Common myeloid progenitor, CD34-positive (primary cell): ENCODE results near the gene HSPA5.
"Not testable (repeated sequence)": the region's sequence is repeated elsewhere in the genome, so short reads cannot be mapped to it uniquely, and the experiment has no call there.

Source experiments
- CTCF ChIA-PET: fragments of 350-600 bp; sonication (Branson Sonifier 250); formaldehyde crosslinking; loops from one replicate; lab custom pipeline; 2021; ENCODE audit warnings: antibody characterized with exemption; lab: Charles Lee
- POLR2A ChIA-PET: fragments of 350-600 bp; sonication (Branson Sonifier 250); formaldehyde crosslinking; loops from one replicate; lab custom pipeline; 2021; ENCODE audit warnings: antibody characterized with exemption; lab: Charles Lee
- DNase-seq, 3 donors: peaks; one replicate each; pipeline versions ENCODE4 v3.0.0 to v3.0.0-alpha.2; 2013
- H3K27ac ChIP-seq, 2 experiments: 1 replicate in 1 of 2; 2 replicates in 1 of 2; pipeline ENCODE4 v1.7.0; 2013; ENCODE audit warnings: inconsistent platforms in 2 of 2, low read length in 2 of 2, mild to moderate bottlenecking in 2 of 2, low read depth in 1 of 2, moderate library complexity in 1 of 2; ENCODE audit not compliant: severe bottlenecking in 2 of 2, insufficient read depth in 1 of 2, poor library complexity in 1 of 2
- H3K27me3 ChIP-seq, 5 experiments: replicated peaks in 2 of 5; 1 replicate in 3 of 5; 2 replicates in 2 of 5; pipeline versions ENCODE4 v1.6.1 to v1.7.0; 2013; ENCODE audit warnings: low read length in 4 of 5, mild to moderate bottlenecking in 2 of 5, moderate library complexity in 2 of 5, inconsistent platforms in 1 of 5; ENCODE audit not compliant: insufficient read depth in 5 of 5, control insufficient read depth in 4 of 5
- H3K36me3 ChIP-seq, 4 experiments: 1 replicate in 2 of 4; 2 replicates in 2 of 4; pipeline versions ENCODE4 v1.6.1 to v1.7.0; 2013; ENCODE audit warnings: low read length in 3 of 4, control low read depth in 1 of 4, mild to moderate bottlenecking in 1 of 4; ENCODE audit not compliant: control insufficient read depth in 4 of 4, insufficient read depth in 4 of 4
- H3K4me1 ChIP-seq, 4 experiments: 1 replicate in 3 of 4; 2 replicates in 1 of 4; pipeline versions ENCODE4 v1.6.1 to v1.7.1; 2013; ENCODE audit warnings: low read length in 3 of 4, mild to moderate bottlenecking in 3 of 4, control low read depth in 1 of 4, inconsistent platforms in 1 of 4, moderate library complexity in 1 of 4; ENCODE audit not compliant: control insufficient read depth in 4 of 4, insufficient read depth in 4 of 4; ENCODE audit errors: control extremely low read depth in 1 of 4
- H3K4me3 ChIP-seq, 7 experiments: 1 replicate in 4 of 7; 2 replicates in 3 of 7; pipeline versions ENCODE4 v1.5.1 to v1.7.0; 2013; ENCODE audit warnings: mild to moderate bottlenecking in 7 of 7, low read length in 6 of 7, moderate library complexity in 6 of 7, inconsistent platforms in 2 of 7, low read depth in 2 of 7, control low read depth in 1 of 7; ENCODE audit not compliant: insufficient read depth in 4 of 7, control insufficient read depth in 1 of 7; ENCODE audit errors: extremely low read depth in 1 of 7
- H3K9me3 ChIP-seq, 5 experiments: 1 replicate in 4 of 5; 2 replicates in 1 of 5; pipeline versions ENCODE4 v1.6.1 to v1.7.1; 2013; ENCODE audit warnings: low read length in 4 of 5, mild to moderate bottlenecking in 2 of 5, inconsistent platforms in 1 of 5, low read depth in 1 of 5, moderate library complexity in 1 of 5; ENCODE audit not compliant: control insufficient read depth in 4 of 5, insufficient read depth in 2 of 5; ENCODE audit errors: control extremely low read depth in 1 of 5
- WGBS: methylation state at CpG from one replicate; pipeline ENCODE4 v1.1.5; 2013; ENCODE audit not compliant: insufficient coverage; 5-methylcytosine and 5-hydroxymethylcytosine counted together

HSPA5 gene

DNA sequence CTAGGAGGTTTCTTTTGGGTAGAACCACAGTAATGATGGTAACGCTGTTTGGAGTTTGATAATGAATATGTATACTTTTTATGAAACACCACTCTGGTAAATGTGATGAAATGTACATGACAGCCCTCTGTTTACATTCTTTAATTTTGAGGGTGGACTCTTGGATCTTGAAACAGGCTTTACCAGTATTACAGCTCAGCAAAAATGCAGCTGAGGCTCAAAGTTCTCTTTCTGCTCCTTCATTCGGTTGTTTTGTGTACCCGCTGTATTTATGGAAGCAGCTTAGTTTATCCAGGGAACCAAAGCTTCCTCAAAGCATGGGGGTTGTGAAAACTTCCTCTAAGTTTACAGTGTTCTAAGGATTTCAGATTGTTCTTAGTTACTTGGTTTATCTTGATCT lies 31.6 kb upstream of the HSPA5 start:
- H3K36me3 ChIP-seq: peaks cover 0 to 5% (median 2%) of the 10 kb centered on the region in 4 experiments
- DNase-seq: peak in 1 of 3 donors; percentile 17
- WGBS: 8% methylated on average over 2 of the region's 3 CpGs
- H3K27ac ChIP-seq: peak overlapping the region in 1 of 2 experiments; percentile 22
- peaks cover 0 to 12% (median 5%) of the 10 kb centered on the region in 4 experiments for H3K4me1 ChIP-seq
- ChIA-PET CTCF (interaction anchor here (1.0 to 1.9 kb wide), 2 partner anchors 11 to 12 kb away, joined by 3 to 4 read pairs; partner anchors contain the start of gene GAPVD1), POLR2A (interaction anchor here (0.9 kb wide), 1 partner anchor 31 kb away, joined by 3 read pairs; no protein-coding TSS in a partner anchor)
- no peaks in the 10 kb centered on the region for H3K9me3 ChIP-seq
- no peaks in the 10 kb centered on the region for H3K27me3 ChIP-seq
- peak overlapping the region in 1 of 7 experiments; percentile 13 for H3K4me3 ChIP-seq

DNA sequence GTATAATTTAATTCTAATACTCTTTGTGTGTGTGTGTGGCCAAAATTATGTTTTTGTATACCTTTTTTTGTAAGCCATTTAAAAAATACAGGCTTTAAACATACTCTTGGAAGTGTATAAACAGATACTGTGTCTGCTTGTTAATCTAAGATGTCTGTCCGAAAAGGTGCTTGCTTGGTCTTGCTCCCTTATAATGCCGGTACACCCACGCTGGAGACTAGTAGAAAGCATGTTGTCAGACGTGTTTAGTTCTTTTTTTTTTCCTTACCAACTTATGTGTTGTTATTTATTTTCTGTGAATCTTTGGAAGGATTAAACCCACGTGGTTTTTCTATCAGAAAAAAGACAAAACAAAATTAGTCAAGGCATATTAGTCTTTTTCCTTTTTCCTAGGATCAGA lies 29.9 kb upstream of the HSPA5 start:
- no peaks in the 10 kb centered on the region for H3K27me3 ChIP-seq
- H3K9me3 ChIP-seq: no peaks in the 10 kb centered on the region
- H3K27ac ChIP-seq: no peak overlapping the region
- CTCF ChIA-PET: no interaction called here
- peaks cover 0 to 12% (median 5%) of the 10 kb centered on the region in 4 experiments for H3K4me1 ChIP-seq
- 100% methylated on average over 1 of the region's 5 CpGs for WGBS
- H3K36me3 ChIP-seq: peaks cover 3 to 6% (median 5%) of the 10 kb centered on the region in 4 experiments
- POLR2A ChIA-PET: interaction anchor here (0.7 kb wide), 1 partner anchor 342 kb away, joined by 3 read pairs; no protein-coding TSS in a partner anchor
- no peak for DNase-seq
- no peak overlapping the region for H3K4me3 ChIP-seq

GRCh38 chr9:125269014-125269397 lies 27.9 kb upstream of the HSPA5 start:
- CTCF ChIA-PET: interaction anchor here (0.5 to 1.4 kb wide), 2 partner anchors 15 to 98 kb away, joined by 3 read pairs; no protein-coding TSS in a partner anchor
- no peaks in the 10 kb centered on the region for H3K27me3 ChIP-seq
- no peak overlapping the region for H3K4me3 ChIP-seq
- POLR2A ChIA-PET: no interaction called here
- DNase-seq: no peak
- peaks cover 3 to 9% (median 4%) of the 10 kb centered on the region in 4 experiments for H3K36me3 ChIP-seq
- no peak overlapping the region for H3K27ac ChIP-seq
- H3K4me1 ChIP-seq: peaks cover 0 to 13% (median 8%) of the 10 kb centered on the region in 4 experiments
- H3K9me3 ChIP-seq: no peaks in the 10 kb centered on the region
- WGBS: 100% methylated on average over 1 of the region's 1 CpG

- H3K27ac ChIP-seq: peak overlapping the region in 1 of 2 experiments; percentile 14
- peaks cover 3 to 9% (median 6%) of the 10 kb centered on the region in 4 experiments for H3K36me3 ChIP-seq
- H3K4me3 ChIP-seq: no peak overlapping the region
- ChIA-PET CTCF (interaction anchor here (0.5 kb wide), 1 partner anchor 14 kb away, joined by 3 read pairs; no protein-coding TSS in a partner anchor), POLR2A (no interaction called here)
- no peaks in the 10 kb centered on the region for H3K9me3 ChIP-seq
- DNase-seq: no peak
- H3K4me1 ChIP-seq: peaks cover 0 to 15% (median 13%) of the 10 kb centered on the region in 4 experiments
- WGBS: no CpG with 5 or more reads among the region's 6 CpGs
- H3K27me3 ChIP-seq: no peaks in the 10 kb centered on the region
These were observed 27.4 kb upstream of the HSPA5 start for GRCh38 chr9:125268394-125269013.

DNA sequence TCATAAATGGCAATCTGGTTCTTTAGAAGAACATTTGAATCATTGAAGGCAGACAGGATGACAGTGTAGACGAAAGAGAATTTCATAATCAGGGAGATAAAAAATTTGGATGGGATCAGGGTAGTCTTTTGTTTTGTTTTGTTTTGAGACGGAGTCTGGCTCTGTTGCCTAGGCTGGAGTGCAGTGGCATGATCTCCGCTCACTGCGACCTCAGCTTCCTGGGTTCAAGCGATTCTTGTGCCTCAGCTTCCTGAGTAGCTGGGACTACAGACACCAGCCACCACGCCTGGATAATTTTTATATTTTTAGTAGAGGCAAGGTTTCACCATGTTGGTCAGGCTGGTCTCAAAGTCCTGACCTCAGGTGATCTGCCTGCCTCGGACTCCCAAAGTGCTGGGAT lies 22.9 kb upstream of the HSPA5 start:
- H3K9me3 ChIP-seq: not testable (repeated sequence)

GRCh38 chr9:125262294-125262991 lies 21.3 kb upstream of the HSPA5 start:
- H3K4me3 ChIP-seq: peak overlapping the region; percentile 90 to 99 (median 97)
- H3K27ac ChIP-seq: peak overlapping the region; percentile 66 to 85
- peaks cover 0 to 9% (median 4%) of the 10 kb centered on the region in 4 experiments for H3K36me3 ChIP-seq
- ChIA-PET POLR2A (interaction anchor here (0.6 to 4.1 kb wide), 2 partner anchors 21 to 149 kb away, joined by 3 to 34 read pairs; partner anchors contain the start of gene HSPA5), CTCF (interaction anchor here (0.6 to 2.8 kb wide), 4 partner anchors 11 to 99 kb away, joined by 3 to 8 read pairs (median 4); partner anchors contain the start of gene HSPA5)
- WGBS: 40% methylated on average over 4 of the region's 11 CpGs
- H3K4me1 ChIP-seq: peaks cover 24 to 54% (median 30%) of the 10 kb centered on the region in 4 experiments
- no peaks in the 10 kb centered on the region for H3K27me3 ChIP-seq
- DNase-seq: peak in 2 of 3 donors; percentile 80 to 84
- no peaks in the 10 kb centered on the region for H3K9me3 ChIP-seq

More for the DNA sequence above, 22.9 kb upstream of the HSPA5 start:
- H3K4me3 ChIP-seq, DNase-seq, H3K27ac ChIP-seq, H3K36me3 ChIP-seq, H3K27me3 ChIP-seq: not testable (repeated sequence)
- CTCF ChIA-PET: interaction anchor here (0.6 to 1.1 kb wide), 2 partner anchors 13 to 120 kb away, joined by 3 read pairs; no protein-coding TSS in a partner anchor
- WGBS: 100% methylated on average over 2 of the region's 7 CpGs
- POLR2A ChIA-PET: interaction anchor here (0.7 kb wide), 1 partner anchor 1044 kb away, joined by 4 read pairs; no protein-coding TSS in a partner anchor
- H3K4me1 ChIP-seq: peaks cover 13 to 42% (median 20%) of the 10 kb centered on the region in 4 experiments
